ENCODE measurements around the gene F2RL3. TPM values are rescaled to one million over a fixed set of nuclear protein-coding genes. Genes with fewer than 3 reads are reported as not detected.

F2RL3 gene
- total and polyA plus RNA-seq, 9 of the 15 experiments (the other 6 are each of a cell fraction or from before 2014, with no cell fraction given): 1.4 to 27.6 (median 11.9) TPM

GRCh38 chr19:16890461-16891184 lies 1.8 kb downstream of the F2RL3 start (continued):
- TF ChIP-seq ZNF449 (CRISPR knock-in tag; IDR thresholded peaks at IDR 0.05) (no peak), ZNF212 (CRISPR knock-in tag; IDR thresholded peaks at IDR 0.05) (no peak), FOXJ3 (CRISPR knock-in tag; IDR thresholded peaks at IDR 0.05) (no peak), ELF4 (CRISPR knock-in tag; IDR thresholded peaks at IDR 0.05) (peak; percentile 9; the same call in 1 of the 2 replicates), NCOA6 (IDR thresholded peaks at IDR 0.05) (no peak), RFX1 (IDR thresholded peaks at IDR 0.05) (no peak), ZNF311 (CRISPR knock-in tag; IDR thresholded peaks at IDR 0.05) (0 out of 2 replicates have a peak, but pooled peaks have one; percentile 13), NEUROD1 (IDR thresholded peaks at IDR 0.05; ENCODE audit: borderline replicate concordance, low read depth, low read length, partially characterized antibody) (peak; percentile 35), PML (IDR thresholded peaks at IDR 0.05; ENCODE audit: low read length) (peak; percentile 22; the same call in 1 of the 2 replicates), ZNF584 (CRISPR knock-in tag; IDR thresholded peaks at IDR 0.05; ENCODE audit: low read depth) (peak; percentile 33; the same call in 1 of the 2 replicates), ZNF655 (CRISPR knock-in tag; IDR thresholded peaks at IDR 0.05) (no peak), CHD2 (IDR thresholded peaks at IDR 0.05; ENCODE audit: low read depth, low read length) (no peak), ZNF274 (IDR thresholded peaks at IDR 0.05; ENCODE audit: borderline replicate concordance, low read depth, low read length) (no peak), ZNF184 (CRISPR knock-in tag; IDR thresholded peaks at IDR 0.05) (no peak), KAT7 (CRISPR knock-in tag; IDR thresholded peaks at IDR 0.05; ENCODE audit: borderline replicate concordance) (no peak; the same call in 1 of the 2 replicates), THRB (CRISPR knock-in tag; conservative IDR thresholded peaks at IDR 0.05) (peak; percentile 32; the same call in 1 of the 2 replicates), CBX5 (IDR thresholded peaks at IDR 0.05; ENCODE audit: borderline replicate concordance, low read depth) (no peak), THRAP3 (IDR thresholded peaks at IDR 0.05; ENCODE audit: borderline replicate concordance) (peak; percentile 15; the same call in 1 of the 2 replicates)
- TF ChIP-seq, protein P1, sequence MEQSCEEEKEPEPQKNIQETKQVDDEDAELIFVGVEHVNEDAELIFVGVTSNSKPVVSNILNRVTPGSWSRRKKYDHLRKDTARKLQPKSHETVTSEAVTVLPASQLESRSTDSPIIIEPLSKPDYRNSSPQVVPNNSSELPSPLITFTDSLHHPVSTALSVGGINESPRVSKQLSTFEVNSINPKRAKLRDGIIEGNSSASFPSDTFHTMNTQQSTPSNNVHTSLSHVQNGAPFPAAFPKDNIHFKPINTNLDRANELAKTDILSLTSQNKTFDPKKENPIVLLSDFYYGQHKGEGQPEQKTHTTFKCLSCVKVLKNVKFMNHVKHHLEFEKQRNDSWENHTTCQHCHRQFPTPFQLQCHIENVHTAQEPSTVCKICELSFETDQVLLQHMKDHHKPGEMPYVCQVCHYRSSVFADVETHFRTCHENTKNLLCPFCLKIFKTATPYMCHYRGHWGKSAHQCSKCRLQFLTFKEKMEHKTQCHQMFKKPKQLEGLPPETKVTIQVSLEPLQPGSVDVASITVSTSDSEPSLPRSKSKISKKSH (CRISPR knock-in tag; IDR thresholded peaks at IDR 0.05): no peak
- TF ChIP-seq, protein P2, sequence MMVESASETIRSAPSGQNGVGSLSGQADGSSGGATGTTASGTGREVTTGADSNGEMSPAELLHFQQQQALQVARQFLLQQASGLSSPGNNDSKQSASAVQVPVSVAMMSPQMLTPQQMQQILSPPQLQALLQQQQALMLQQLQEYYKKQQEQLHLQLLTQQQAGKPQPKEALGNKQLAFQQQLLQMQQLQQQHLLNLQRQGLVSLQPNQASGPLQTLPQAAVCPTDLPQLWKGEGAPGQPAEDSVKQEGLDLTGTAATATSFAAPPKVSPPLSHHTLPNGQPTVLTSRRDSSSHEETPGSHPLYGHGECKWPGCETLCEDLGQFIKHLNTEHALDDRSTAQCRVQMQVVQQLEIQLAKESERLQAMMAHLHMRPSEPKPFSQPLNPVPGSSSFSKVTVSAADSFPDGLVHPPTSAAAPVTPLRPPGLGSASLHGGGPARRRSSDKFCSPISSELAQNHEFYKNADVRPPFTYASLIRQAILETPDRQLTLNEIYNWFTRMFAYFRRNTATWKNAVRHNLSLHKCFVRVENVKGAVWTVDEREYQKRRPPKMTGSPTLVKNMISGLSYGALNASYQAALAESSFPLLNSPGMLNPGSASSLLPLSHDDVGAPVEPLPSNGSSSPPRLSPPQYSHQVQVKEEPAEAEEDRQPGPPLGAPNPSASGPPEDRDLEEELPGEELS (CRISPR knock-in tag; IDR thresholded peaks at IDR 0.05; ENCODE audit: borderline replicate concordance): no peak; the same call in 1 of the 2 replicates
